Inferior parietal cortex (tissue), 1 donor: ENCODE measurements around the gene PWP2.
"Not testable (repeated sequence)": the region's sequence is repeated elsewhere in the genome, so short reads cannot be mapped to it uniquely, and the experiment has no call there.

Source experiments
- DNase-seq: peaks from one replicate; pipeline ENCODE4 v3.0.0-alpha.2; 2016; ENCODE audit errors: extremely low spot score

Gene PWP2

DNA sequence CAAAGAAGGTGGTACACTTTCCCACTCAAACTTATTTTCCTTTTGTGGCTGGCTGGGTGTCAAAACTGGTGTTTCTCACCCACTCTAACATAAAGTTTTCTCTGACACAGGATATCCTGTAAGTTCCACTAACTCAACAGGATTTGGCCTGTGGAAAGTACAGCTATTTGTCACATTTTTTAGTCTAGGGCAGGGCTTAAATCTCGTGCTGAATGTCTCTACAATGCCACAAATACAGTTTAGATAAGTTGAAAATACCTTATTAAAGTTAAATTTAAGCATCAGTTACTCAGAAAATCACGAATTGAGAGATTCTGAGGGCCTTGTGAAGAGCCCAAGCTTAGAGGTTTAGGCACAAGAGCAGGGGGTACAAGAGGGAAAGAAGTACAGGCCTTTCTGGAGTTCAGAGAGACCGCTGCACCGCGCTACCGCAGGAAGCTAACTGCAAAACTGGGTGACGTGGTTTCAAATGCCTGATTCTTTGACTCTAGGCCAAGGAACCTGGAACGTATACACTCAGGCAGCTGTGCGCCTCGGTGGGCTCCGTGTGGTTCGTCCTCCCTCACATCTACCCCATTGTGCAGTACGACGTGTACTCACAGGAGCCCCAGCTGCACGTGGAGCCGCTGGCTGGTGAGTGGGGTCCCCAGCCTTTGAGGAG, 23.4 kb upstream of the PWP2 start:
- no peak for DNase-seq

DNA sequence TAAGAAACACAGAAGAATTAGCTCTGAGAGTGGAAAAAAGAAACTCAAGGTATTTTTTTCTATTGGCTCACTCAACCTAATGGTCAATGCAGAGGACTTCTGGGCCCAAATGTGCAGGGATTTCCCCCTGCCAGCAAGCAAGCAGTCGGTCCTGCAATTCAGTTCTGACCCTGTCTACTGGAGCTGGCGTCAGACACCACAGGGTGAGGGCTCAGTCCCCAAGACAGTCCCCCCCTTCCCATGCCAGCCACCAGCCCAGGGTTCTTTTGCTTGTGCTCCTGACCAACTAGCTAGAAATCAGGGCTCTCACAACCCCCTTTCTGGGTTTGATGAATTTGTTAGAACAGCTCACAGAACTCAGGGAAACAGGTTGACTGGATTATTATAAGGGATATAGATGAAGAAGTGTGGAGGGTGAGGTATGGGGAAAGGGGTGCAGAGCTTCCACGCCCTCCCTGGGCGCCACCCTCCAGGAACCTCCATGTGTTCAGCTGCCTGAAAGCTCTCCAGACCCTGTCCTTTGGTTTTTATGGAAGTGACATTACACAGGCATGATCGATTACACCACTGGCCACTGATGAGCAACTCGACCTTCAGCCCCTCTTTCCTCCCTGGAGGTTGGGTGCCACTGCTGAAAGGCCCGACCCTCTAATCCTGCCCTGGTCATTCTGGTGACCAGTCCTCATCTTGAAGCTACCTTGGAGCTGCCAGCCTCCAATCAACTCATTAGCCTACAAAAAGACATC, 22.5 kb upstream of the PWP2 start:
- no peak for DNase-seq

DNA sequence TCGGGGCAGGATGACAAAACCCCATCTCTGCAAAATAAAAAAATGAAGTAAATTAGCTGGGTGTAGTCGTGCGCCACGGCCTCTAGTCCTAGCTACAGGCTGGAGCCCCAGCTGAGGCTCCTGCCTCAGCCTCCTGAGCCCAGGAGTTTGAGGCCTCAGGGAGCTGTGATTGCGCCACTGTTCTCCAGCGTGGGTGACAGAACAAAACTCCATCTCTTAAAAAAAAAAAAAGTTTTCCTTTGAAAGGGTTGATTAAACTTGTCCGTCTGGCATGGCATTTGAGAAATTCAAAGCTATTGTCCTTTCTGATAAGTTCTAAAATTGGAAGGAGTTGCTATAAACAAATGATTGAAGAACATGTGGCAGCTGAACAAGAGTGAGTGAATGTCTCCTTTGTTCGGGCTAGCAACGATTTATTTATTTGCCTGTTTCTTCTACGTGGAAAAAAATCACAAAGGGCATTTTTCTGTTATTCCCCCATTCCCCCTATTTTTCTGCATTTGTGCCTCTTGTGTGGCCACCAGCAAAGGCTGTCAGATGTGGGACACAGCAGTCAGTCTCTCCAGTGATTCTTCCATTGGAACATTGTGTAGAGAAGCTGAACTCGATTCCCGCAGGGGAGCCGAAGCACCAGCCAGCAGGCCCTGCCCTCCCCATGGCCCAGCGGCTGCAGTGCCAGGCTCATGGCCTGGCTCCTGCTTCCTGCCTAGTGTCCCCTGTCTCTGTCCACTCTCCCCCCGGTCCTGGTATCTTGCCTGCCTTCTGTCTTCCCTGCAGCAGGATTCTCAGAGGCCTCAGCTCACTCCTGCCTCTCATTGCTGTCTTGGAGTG, 21.5 kb upstream of the PWP2 start:
- DNase-seq: peak; percentile 75

DNA sequence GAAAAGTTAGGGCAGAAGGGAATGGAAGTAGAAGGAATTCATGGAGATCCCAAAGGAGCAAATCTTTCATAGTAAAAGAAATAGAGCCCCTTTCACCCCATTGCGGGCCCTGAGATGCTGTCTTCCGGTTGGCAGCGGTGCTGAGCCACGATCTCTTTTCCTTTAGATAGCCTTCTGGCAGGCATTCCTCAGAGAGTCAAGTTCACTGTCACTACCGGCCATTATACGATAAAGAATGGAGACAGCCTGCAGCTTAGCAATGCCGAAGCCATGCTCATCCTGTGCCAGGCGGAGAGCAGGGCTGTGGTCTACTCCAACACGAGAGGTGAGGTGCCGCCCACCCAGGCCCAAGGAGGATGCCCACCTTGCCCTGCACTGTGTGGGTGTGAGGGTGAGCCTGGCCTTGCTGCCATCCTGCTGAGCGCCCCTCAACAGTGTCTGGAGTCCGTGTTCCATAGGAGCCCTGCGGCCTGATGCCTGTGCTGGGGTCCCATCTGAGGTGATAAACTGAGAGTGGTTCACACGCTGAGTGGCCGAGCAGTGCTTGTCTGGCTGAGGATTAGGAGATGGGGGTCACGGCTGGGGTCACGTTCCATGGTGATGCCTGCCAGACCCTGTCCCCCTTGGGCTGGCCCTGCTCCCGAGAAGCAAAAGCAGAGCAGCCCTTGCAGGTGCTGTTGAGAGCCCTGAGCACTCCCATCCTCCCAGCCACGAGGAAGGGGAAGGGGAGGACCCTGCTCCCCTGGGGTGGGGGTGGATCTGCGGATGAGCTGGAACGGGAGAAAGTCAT, 20.4 kb upstream of the PWP2 start:
- DNase-seq: no peak

DNA sequence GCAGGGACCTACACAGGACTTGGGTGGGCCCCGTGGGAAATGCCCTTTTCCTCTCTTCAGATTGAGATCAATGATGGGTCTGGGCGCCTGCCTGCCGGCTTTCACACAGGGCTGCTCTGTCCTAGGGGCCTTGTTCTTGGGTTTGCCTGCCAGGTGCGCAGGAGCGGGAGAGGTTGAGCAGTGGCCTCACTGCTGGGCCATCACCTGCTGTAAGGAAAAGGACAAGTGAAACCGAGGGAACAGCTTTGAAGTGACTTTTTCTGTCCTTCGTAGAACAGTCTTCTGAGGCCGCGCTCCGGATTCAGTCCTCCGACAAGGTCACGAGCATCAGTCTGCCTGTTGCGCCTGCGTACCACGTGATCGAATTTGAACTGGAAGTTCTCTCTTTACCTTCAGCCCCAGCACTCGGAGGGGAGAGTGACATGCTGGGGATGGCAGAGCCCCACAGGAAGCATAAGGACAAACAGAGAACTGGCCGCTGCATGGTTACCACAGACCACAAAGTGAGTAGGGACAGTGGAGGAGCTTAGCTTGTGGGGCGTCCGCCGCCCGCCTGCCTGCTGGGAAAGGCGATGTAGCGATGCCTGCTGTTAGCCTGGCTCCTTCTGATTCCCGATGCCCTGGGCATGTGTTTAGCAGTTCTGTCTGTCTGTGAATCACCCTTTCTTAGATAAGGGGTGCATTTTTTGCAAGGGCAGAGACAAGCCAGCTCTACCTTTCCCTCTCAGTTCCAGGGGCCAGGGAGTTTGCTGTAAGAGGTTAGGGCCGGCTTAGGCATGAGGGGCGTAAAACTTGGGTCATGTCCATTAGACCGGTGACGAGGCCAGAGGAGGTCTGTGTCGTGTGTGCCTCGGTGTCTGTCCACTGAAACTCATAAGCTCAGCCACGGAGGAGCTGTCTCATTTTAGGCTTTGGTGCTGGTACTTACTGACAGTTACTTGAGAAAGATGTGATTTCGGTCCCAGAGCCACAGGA, 19.5 kb upstream of the PWP2 start:
- no peak for DNase-seq

DNA sequence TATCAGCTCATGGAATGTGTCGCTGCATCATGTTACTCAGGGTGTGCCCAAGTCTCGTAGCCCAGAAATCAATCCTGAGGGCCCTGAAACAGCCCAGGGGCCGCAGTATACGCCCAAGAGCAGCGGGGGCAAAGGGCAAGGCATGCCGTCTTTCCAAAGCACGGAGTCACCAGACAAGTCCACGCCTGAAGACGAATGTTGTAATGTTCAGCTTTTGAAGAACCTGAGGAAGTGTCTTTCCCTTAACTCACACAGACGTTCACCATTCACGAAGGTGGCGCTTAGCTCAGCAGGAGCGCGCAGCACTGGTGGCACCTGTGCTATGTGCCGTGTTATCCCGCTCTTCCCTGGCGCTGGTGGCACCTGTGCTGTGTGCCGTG, 18.8 kb upstream of the PWP2 start:
- no peak for DNase-seq

DNA sequence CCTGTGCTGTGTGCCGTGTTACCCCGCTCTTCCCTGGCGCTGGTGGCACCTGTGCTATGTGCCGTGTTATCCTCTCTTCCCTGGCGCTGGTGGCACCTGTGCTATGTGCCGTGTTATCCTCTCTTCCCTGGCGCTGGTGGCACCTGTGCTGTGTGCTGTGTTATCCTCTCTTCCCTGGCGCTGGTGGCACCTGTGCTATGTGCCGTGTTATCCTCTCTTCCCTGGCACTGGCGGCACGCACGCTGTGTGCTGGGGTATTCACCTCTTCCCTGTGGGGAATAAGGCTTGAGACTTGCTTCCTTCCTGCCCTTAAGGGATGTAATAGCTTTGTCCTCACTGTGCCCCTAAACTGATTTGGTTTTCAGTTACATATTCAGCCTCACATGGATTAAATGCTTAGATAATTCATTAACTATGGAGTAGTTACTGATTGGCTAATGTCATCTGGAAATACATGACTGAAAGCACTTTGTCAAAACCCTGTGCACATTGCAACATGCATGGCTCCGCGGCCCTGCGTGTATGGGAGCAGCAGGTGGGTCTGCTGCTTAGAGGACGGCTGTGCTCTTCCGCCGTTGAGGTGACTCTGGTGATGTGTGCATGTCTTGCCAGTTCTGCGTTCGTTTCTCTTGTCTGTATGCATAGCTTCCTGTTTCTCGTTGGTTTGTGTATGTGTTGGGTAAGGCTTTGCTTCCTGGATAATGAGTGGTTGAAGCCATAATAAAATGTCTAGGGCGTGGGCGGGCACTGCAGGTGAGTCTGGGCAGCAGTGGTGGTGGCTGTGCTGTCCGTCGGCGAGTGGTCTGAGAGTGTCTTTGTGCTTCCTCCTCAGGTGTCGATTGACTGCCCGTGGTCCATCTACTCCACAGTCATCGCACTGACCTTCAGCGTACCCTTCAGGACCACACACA, 17.9 kb upstream of the PWP2 start:
- no peak for DNase-seq

DNA sequence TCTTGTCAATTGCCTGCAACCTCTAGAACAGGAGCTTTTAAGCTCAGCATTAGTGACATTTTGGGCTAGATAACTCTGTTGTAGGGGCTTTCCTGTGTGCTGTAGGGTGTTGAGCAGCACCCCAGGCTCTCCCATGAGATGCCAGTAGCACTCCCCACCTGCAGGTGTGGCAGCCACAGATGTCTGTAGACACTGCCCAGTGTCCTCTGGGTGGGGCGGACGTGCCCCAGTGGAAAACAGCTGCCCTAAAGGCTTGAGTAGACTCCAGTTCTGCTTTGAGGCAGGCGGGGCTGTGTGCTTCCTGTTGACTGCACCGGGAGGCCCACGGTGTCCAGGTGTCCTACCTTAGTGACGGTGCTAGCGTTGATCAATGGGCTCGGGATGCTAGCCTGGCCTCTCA, 16.9 kb upstream of the PWP2 start:
- DNase-seq: no peak

DNA sequence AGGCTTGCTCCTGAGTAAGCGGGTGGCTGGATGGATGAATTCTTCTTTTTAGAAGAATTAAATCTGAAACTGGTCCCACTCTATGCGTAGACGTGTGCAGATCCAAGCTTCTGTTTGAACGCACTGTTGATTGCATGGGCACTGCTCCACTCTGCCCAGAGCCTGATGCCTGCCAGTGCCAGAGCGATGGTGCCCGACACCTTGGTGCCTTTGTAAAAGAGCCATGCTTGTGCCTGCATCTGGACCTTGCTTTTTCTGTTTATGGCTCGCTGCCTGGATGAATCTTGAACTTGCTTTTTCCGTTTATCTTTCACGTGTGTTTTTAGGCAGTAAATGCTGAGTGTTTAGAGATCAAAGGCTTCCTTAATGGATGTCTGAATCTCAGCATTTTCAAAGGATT, 15.0 kb upstream of the PWP2 start:
- no peak for DNase-seq

DNA sequence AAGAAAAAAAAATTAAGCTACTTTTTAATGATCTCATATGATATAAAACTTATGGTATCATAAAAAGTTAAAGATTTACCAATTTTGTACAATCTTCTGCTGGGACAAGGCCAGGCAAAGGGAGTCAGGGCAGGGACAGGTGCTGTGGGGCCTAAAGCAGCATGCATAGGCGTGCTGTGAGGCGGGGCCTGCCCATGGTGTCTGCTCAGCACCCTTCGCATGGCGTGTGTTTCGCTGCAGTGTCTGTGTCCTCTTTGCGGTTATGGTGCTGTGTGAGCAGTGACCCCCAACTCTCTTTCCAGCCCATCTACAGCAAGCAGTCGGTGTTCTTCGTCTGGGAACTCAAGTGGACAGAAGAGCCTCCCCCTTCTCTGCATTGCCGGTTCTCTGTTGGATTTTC, 13.4 kb upstream of the PWP2 start:
- no peak for DNase-seq

DNA sequence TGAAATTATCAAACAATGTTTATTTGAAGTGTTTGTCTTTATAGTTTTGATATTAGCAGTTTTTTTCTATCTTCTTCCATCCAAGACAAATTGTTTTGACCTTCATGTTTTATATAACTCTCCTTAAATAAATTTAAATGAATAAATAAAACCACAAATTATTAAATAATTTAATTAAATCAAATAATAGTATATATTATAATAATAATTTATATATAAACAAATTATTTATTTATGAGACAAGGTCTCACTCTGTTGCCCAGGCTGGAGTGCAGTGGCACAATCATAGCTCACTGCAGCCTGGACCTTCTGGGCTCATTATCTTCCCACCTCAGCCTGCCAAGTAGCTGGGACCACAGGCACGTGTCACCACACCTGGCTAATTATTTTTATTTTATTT, 12.4 kb upstream of the PWP2 start:
- DNase-seq: no peak

DNA sequence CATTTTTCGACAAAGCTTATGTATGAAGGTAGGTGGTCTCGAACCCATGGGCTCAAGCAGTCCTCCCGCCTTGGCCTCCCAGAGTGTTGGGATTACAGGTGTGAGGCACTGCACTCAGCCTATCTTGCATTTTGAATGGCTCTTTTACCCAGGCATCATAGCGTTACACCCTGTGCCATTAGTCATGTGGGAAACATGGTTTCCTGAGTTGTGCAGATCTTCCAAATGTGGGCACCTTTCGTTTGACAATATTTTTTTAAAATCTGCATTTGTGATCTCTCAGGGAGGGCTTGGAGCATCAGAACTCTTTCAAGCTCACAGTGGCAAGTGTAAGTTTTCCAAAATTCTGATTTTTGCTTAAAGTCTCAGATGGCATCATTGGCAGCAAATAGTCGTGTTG, 8.7 kb upstream of the PWP2 start:
- DNase-seq: not testable (repeated sequence)

DNA sequence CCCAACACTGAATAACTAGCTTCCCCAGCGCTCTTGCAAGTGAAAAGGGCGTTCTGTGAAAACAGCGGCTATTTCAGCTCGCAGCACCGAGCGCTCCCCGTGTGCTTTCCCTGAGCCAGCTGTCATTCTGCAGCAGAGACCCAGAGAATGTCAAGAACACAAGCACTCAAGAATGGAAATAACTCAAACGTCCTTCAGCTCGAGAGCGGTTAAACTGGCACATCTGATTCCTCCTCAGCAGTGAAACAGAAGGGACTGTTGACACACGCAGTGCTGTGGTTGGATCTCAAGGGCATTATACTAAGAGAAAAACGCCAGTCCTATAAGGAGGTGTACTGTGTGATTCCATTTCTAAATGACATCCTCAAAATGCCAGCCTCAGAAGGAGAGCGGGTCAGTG, 8.2 kb upstream of the PWP2 start:
- DNase-seq: not testable (repeated sequence)

DNA sequence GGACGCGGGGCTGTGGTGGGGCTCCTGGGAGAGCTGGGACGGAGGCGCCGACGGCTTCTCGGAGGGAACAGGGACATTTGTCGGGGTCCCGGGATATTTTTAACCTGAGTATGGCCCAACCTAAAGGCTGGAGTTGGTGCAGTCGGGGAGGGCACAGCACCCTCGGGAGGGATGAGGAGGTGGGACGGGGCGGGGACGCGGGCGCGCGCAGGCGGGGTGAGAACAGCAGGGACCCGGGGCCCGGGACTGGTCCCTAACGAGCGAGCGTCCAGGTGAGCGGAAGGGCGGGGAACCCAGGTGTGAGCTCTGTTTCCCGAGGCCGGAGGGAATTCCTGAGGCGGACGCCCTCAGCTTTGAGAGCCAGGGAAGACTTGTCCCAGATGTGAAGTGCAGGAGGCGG, 390 bp downstream of the PWP2 start:
- DNase-seq: not testable (repeated sequence)

DNA sequence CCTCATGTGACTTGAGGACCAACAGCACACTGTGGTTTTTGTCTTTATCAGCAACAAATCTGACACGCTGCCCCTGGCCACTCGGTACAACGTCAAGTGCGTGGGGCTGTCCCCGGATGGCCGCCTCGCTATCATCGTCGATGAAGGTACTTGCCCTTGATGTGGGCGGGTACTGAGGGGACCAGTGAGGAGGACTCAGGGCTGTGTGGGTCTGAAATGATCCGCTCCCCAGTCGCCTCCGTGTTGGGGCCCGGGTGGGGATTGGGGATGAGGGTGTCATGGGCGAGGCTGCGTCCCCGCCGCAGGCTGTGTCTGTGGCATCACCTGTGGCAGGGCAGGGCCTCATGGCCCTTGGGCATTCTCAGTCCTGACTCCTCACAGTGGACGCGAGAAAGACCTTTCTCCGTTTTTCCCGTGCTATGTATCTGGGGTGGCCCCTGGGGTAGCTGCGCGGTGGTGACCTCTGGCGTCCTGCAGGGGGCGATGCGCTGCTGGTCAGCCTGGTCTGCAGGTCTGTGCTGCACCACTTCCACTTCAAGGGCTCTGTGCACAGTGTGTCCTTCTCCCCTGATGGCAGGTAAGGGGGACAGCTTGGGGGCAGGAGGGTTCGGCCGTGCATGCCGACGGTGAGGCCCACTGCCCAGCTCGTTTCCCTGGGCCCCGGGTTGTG, 6.6 kb downstream of the PWP2 start:
- DNase-seq: not testable (repeated sequence)

DNA sequence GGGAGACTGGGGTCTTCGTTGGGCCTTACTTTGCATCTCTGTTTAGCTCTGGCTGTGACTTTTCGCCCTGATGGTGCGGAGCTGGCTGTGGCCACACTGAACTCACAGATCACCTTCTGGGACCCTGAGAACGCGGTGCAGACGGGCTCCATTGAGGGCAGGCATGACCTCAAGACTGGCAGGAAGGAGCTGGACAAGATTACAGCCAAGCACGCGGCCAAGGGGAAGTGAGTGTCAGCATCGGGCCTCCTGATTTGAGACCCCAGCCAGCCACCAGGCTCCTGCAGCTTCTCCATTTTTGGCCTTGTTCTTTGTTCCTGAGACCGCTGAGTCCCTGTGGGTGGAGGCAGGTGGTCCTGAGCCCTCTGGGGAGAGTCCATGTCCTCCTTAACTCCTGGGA, 14.9 kb downstream of the PWP2 start:
- not testable (repeated sequence) for DNase-seq

DNA sequence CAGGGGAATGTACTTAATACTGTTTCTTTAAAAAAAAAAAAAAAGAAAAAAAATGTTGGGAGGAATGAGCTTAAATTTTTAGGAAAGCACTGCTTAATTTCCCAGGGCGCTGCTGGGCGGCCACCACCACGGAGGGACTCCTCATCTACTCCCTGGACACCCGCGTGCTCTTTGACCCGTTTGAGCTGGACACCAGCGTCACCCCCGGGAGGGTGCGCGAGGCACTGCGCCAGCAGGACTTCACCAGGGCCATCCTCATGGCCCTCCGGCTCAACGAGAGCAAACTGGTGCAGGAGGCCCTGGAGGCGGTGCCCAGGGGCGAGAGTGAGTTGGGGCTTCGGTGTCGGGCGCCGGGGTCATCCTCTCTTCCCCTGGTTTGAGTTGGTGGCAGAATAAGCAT, 20.6 kb downstream of the PWP2 start:
- DNase-seq: not testable (repeated sequence)

DNA sequence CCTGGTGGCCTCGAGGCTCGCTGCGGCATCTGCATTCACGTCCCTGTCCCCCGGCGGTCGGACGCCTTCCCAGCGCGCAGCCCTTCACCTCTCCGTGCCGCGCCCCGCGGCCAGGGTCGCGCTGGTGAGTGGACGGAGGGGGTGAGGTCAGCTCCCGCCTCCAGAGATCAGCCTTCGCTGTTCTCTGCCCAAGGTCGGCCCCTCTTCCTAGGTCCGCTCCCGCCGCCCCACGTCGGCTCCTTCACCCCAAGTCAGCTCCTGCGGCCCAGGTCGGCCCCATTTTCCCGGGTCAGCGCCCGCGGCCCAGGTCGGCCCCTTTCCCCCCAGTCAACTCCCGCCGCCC, 26.5 kb downstream of the PWP2 start:
- not testable (repeated sequence) for DNase-seq

DNA sequence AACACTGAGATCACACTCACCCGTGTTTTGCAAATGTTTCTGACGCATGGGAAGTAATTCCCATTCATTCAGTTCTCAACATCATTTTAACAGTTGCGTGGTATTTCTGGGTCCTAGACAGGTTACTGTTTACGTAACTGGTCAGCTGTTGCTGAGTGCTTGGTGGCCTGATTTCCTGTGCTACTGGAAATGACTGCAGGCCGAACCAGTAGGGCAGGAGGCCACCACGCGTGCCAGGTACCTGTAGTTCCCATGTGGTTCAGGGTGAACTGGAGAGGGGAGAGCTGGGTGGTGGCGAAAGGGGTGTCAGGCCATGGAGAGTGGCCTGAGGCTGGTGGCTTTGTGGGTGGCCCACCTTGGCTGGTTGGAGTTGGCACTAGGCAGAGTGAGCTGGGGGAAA, 27.5 kb downstream of the PWP2 start:
- not testable (repeated sequence) for DNase-seq
